ENCODE data around the gene ABHD1.

Gene ABHD1

GRCh38 chr2:27121906-27122305 is 1.7 kb upstream of the ABHD1 start:
- TF ChIP-seq CTCF (conservative IDR thresholded peaks at IDR 0.05; ENCODE audit: low read depth), result no peak
- POLR2A ChIA-PET (ENCODE audit: low non-redundant PET), result no interaction called here
- CTCF ChIA-PET, result no interaction called here
- H3K27ac ChIP-seq, result no peak overlapping the region
- no peak for DNase-seq (ENCODE audit: low spot score)

GRCh38 chr2:27122791-27123190 is 824 bp upstream of the ABHD1 start:
- CTCF ChIA-PET, result interaction anchor here (1.4 kb wide), 1 partner anchor 12 kb away, joined by 4 read pairs; the partner anchor contains the start of gene PREB
- POLR2A ChIA-PET (ENCODE audit: low non-redundant PET), result no interaction called here
- no peak overlapping the region for H3K27ac ChIP-seq

GRCh38 chr2:27125104-27125503 is 1.5 kb downstream of the ABHD1 start:
- CTCF ChIA-PET, result no interaction called here
- TF ChIP-seq CTCF (conservative IDR thresholded peaks at IDR 0.05; ENCODE audit: low read depth), result no peak
- POLR2A ChIA-PET (ENCODE audit: low non-redundant PET), result no interaction called here
- H3K27ac ChIP-seq, result no peak overlapping the region
- DNase-seq (ENCODE audit: low spot score), result no peak

More at GRCh38 chr2:27122791-27123190, 824 bp upstream of the ABHD1 start:
- TF ChIP-seq CTCF (conservative IDR thresholded peaks at IDR 0.05; ENCODE audit: low read depth), result no peak
- DNase-seq (ENCODE audit: low spot score), result no peak

- CTCF ChIA-PET, result no interaction called here
- no peak for TF ChIP-seq CTCF (conservative IDR thresholded peaks at IDR 0.05; ENCODE audit: low read depth)
- no peak for DNase-seq (ENCODE audit: low spot score)
- no peak overlapping the region for H3K27ac ChIP-seq
- POLR2A ChIA-PET (ENCODE audit: low non-redundant PET), result no interaction called here
These were observed 2.7 kb downstream of the ABHD1 start for GRCh38 chr2:27126252-27126710.

GRCh38 chr2:27127883-27128667 is 4.5 kb downstream of the ABHD1 start:
- CTCF ChIA-PET, result no interaction called here
- POLR2A ChIA-PET (ENCODE audit: low non-redundant PET), result no interaction called here
- no peak for DNase-seq (ENCODE audit: low spot score)
- H3K27ac ChIP-seq, result no peak overlapping the region
- no peak for TF ChIP-seq CTCF (conservative IDR thresholded peaks at IDR 0.05; ENCODE audit: low read depth)

GRCh38 chr2:27128668-27129571 is 5.3 kb downstream of the ABHD1 start:
- no peak for TF ChIP-seq CTCF (conservative IDR thresholded peaks at IDR 0.05; ENCODE audit: low read depth)
- ChIA-PET CTCF (interaction anchor here (0.7 kb wide), 1 partner anchor 41 kb away, joined by 3 read pairs; no protein-coding TSS in a partner anchor), POLR2A (ENCODE audit: low non-redundant PET) (no interaction called here)
- no peak for DNase-seq (ENCODE audit: low spot score)
- H3K27ac ChIP-seq, result peak overlapping the region; percentile 33; the same call in 1 of the 2 replicates

Data from RWPE1 (cell line).